ENCODE results near the gene DHPS.
"Not testable (repeated sequence)": the region's sequence is repeated elsewhere in the genome, so short reads cannot be mapped to it uniquely, and the experiment has no call there.

The DHPS gene

DNA sequence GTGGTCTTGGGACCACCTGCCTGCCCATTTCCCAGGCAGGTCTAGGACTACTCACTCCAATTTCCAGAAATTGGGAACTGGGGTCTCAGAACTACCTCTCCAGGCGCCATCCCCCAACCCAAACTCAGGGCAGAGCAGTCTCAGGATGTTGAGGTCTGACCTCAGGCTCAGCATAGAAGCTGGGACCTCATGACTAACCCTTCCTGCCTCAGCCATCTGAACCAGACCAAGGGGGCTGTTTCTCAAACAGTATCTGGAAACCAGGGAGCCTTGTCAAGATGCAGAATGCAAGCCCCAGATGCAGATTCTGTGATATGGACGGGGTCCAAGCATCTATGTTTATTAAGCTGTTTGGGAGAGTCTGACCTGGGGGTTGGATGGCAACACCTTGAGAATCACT, 13.4 kb upstream of the DHPS start:
- Histone ChIP-seq H3K4me1 (ENCODE audit: control insufficient read depth in 2 of 2, insufficient read depth in 2 of 2, low read length in 2 of 2) (peaks cover 10 to 13% of the 10 kb centered on the region in 2 donors), H3K9ac (ENCODE audit: low read depth in 1 of 2, low read length in 2 of 2) (no peak overlapping the region), H3K36me3 (ENCODE audit: control insufficient read depth in 2 of 2, insufficient read depth in 2 of 2, low read length in 2 of 2) (peaks cover 0 to 7% of the 10 kb centered on the region in 2 donors), H3K9me3 (ENCODE audit: control insufficient read depth in 2 of 2, low read length in 2 of 2) (no peaks in the 10 kb centered on the region), H3K27ac (ENCODE audit: low read depth in 2 of 2, low read length in 2 of 2) (no peak overlapping the region), H3K4me3 (ENCODE audit: low read length in 2 of 2) (peak overlapping the region in 1 of 2 donors; percentile 82), H3K27me3 (ENCODE audit: control insufficient read depth in 2 of 2, insufficient read depth in 2 of 2, low read length in 2 of 2) (no peaks in the 10 kb centered on the region)

DNA sequence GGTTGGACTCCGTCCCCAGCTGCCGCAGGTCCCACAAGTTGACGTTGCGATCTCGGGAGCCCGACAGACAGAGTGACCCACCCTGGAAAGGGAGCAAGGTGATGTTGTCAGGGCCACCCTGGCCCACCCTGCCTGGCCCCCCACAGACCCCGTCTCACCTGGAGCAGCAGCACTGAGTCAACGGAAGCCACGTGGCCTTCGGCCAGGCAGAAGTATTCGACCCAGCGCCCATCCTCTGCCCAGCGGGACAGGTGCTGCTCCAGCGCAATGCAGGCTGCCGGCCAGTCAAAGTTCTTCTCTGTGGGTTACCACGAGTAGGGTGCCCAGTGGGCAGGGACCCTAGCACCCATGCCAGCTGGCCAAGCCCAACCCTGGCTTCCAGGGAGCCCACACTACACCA, 13.0 kb upstream of the DHPS start:
- Histone ChIP-seq H3K9ac (ENCODE audit: low read depth in 1 of 2, low read length in 2 of 2) (no peak overlapping the region), H3K27me3 (ENCODE audit: control insufficient read depth in 2 of 2, insufficient read depth in 2 of 2, low read length in 2 of 2) (no peaks in the 10 kb centered on the region), H3K36me3 (ENCODE audit: control insufficient read depth in 2 of 2, insufficient read depth in 2 of 2, low read length in 2 of 2) (peaks cover 0 to 6% of the 10 kb centered on the region in 2 donors), H3K9me3 (ENCODE audit: control insufficient read depth in 2 of 2, low read length in 2 of 2) (no peaks in the 10 kb centered on the region), H3K4me1 (ENCODE audit: control insufficient read depth in 2 of 2, insufficient read depth in 2 of 2, low read length in 2 of 2) (peaks cover 10 to 13% of the 10 kb centered on the region in 2 donors), H3K4me3 (ENCODE audit: low read length in 2 of 2) (no peak overlapping the region), H3K27ac (ENCODE audit: low read depth in 2 of 2, low read length in 2 of 2) (no peak overlapping the region)

GRCh38 chr19:12692960-12693359, 11.3 kb upstream of the DHPS start:
- no peak overlapping the region for H3K27ac ChIP-seq (ENCODE audit: low read depth in 2 of 2, low read length in 2 of 2)
- H3K9me3 ChIP-seq (ENCODE audit: control insufficient read depth in 2 of 2, low read length in 2 of 2) = no peaks in the 10 kb centered on the region
- no peaks in the 10 kb centered on the region for H3K27me3 ChIP-seq (ENCODE audit: control insufficient read depth in 2 of 2, insufficient read depth in 2 of 2, low read length in 2 of 2)
- no peak overlapping the region for H3K9ac ChIP-seq (ENCODE audit: low read depth in 1 of 2, low read length in 2 of 2)
- peaks cover 10 to 13% of the 10 kb centered on the region in 2 donors for H3K4me1 ChIP-seq (ENCODE audit: control insufficient read depth in 2 of 2, insufficient read depth in 2 of 2, low read length in 2 of 2)
- peaks cover 0 to under 1% of the 10 kb centered on the region in 2 donors for H3K36me3 ChIP-seq (ENCODE audit: control insufficient read depth in 2 of 2, insufficient read depth in 2 of 2, low read length in 2 of 2)
- H3K4me3 ChIP-seq (ENCODE audit: low read length in 2 of 2) = no peak overlapping the region

DNA sequence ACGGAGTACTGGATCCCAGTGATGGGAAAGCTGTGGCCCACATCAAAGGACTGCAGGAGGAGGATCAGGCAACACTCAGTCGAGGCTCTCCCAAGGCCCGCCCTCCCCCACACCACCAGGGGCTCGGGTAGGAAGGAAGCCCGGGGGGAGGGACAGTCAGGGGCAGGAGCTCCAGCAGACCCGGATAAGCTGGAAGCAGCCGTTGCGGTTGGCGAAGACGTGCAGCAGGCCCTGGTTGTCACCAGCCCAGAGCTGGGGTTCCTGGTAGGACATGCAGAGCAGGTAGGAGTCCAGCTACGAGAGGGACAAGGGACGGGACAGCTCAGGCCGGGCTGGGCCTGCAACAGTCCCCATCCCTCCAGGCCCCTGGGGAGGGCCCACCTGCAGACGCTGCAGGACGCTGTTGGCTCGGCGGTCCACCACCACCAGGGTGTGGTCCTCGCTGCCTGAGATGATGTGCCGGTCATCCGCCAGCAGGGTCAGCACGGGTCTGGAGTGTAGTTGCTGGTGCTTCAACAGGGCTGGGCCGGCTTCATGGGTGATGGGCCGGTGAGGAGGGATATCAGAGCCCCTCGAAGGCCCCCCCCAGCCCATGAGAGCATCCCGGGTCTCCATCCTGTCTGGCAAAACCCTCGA, 8.0 kb upstream of the DHPS start:
- no peak overlapping the region for H3K27ac ChIP-seq (ENCODE audit: low read depth in 2 of 2, low read length in 2 of 2)
- no peaks in the 10 kb centered on the region for H3K27me3 ChIP-seq (ENCODE audit: control insufficient read depth in 2 of 2, insufficient read depth in 2 of 2, low read length in 2 of 2)
- H3K4me3 ChIP-seq (ENCODE audit: low read length in 2 of 2) = no peak overlapping the region
- H3K9ac ChIP-seq (ENCODE audit: low read depth in 1 of 2, low read length in 2 of 2) = no peak overlapping the region
- no peaks in the 10 kb centered on the region for H3K36me3 ChIP-seq (ENCODE audit: control insufficient read depth in 2 of 2, insufficient read depth in 2 of 2, low read length in 2 of 2)
- no peaks in the 10 kb centered on the region for H3K9me3 ChIP-seq (ENCODE audit: control insufficient read depth in 2 of 2, low read length in 2 of 2)
- no peaks in the 10 kb centered on the region for H3K4me1 ChIP-seq (ENCODE audit: control insufficient read depth in 2 of 2, insufficient read depth in 2 of 2, low read length in 2 of 2)

DNA sequence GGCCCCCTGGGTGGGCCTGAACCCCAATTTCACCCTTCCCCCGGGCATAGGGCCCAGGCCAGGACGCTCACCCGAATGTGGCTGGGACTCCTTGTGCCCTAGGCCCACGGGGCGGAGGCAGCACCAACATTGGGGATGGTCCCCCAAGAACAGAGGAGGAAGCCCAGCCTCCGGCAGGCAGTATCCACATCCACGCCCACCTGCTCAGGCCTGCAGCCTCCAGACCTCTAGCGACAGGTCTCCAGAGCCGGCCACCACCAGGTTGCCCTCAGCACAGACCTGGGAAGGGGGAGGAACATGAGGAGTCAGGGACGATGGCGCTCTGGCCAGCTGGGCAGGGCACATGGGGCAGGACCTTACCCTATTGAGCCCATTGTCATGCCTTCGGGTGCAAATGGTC, 7.3 kb upstream of the DHPS start:
- Histone ChIP-seq H3K9me3 (ENCODE audit: control insufficient read depth in 2 of 2, low read length in 2 of 2) (no peaks in the 10 kb centered on the region), H3K9ac (ENCODE audit: low read depth in 1 of 2, low read length in 2 of 2) (no peak overlapping the region), H3K27me3 (ENCODE audit: control insufficient read depth in 2 of 2, insufficient read depth in 2 of 2, low read length in 2 of 2) (no peaks in the 10 kb centered on the region), H3K27ac (ENCODE audit: low read depth in 2 of 2, low read length in 2 of 2) (no peak overlapping the region), H3K4me1 (ENCODE audit: control insufficient read depth in 2 of 2, insufficient read depth in 2 of 2, low read length in 2 of 2) (no peaks in the 10 kb centered on the region), H3K36me3 (ENCODE audit: control insufficient read depth in 2 of 2, insufficient read depth in 2 of 2, low read length in 2 of 2) (no peaks in the 10 kb centered on the region), H3K4me3 (ENCODE audit: low read length in 2 of 2) (no peak overlapping the region)

DNA sequence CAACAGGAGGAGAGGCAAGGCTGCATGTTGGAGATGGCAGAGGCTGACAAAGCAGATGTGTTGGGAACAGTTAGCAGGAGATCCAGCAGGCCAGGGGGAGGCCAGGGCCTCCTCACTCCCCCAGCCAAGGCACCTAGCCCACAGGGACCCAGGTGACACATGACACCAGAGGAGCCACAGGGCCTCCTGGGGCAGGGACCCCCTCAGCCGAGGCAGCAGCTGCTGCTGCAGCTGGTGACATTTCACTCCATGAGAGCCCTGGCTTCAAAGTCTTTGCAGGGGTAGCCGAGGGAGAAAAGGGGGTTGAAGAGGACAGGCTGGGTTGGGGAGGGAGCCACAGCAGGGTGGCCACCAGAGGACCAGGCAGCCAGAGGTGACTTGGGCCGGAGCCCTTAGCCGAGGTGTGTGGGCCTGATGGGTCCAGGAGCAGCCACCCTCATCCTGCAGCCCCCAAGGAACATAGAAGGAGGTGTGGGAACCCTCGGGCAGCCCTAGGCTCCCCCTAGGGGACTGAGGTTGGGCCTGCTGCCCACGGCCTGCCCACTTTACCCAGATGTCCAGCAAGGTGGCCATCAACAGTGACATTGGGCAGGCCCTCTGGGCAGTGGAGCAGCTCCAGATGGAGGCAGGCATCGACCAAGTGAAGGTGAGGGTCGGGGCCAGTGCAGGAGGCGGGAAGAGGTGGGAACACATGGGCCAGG, 6.0 kb upstream of the DHPS start, which contains the start of gene GNG14:
Gene GNG14, plus strand, starts transcription at position 503 of the 701 bp plus-strand sequence. Its CDS starts 51 bp downstream, at position 554.
- no peaks in the 10 kb centered on the region for H3K36me3 ChIP-seq (ENCODE audit: control insufficient read depth in 2 of 2, insufficient read depth in 2 of 2, low read length in 2 of 2)

DNA sequence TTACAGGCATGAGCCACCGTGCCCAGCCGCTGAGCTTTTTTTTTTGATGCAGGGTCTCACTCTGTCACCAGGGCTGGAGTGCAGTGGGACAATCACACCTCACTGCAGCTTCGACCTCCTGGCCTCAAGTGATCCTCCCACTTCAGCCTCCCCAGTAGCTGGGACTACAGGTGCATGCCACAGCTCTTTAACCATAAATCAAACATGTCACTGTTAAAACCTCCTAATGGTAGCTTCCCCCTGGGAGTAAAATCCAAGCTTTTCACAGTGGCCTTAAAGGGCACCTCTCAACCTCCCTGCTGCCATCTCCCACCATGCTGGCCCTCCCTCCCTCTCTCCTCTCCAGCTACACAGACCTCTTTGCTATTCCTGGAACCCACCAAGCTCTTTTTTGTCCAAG, 4.2 kb upstream of the DHPS start:
- Histone ChIP-seq H3K27ac (ENCODE audit: low read depth in 2 of 2, low read length in 2 of 2) (no peak overlapping the region), H3K4me1 (ENCODE audit: control insufficient read depth in 2 of 2, insufficient read depth in 2 of 2, low read length in 2 of 2) (peaks cover 0 to 2% of the 10 kb centered on the region in 2 donors), H3K9me3 (ENCODE audit: control insufficient read depth in 2 of 2, low read length in 2 of 2) (no peaks in the 10 kb centered on the region), H3K9ac (ENCODE audit: low read depth in 1 of 2, low read length in 2 of 2) (no peak overlapping the region), H3K27me3 (ENCODE audit: control insufficient read depth in 2 of 2, insufficient read depth in 2 of 2, low read length in 2 of 2) (no peaks in the 10 kb centered on the region), H3K36me3 (ENCODE audit: control insufficient read depth in 2 of 2, insufficient read depth in 2 of 2, low read length in 2 of 2) (no peaks in the 10 kb centered on the region), H3K4me3 (ENCODE audit: low read length in 2 of 2) (no peak overlapping the region)

More for the DNA sequence above, 6.0 kb upstream of the DHPS start, which contains the start of gene GNG14:
- no peak within 1 kb of the TSS for H3K4me3 ChIP-seq (ENCODE audit: low read length in 2 of 2)
- no peak within 1 kb of the TSS for H3K27ac ChIP-seq (ENCODE audit: low read depth in 2 of 2, low read length in 2 of 2)
- no peak within 1 kb of the TSS for H3K9ac ChIP-seq (ENCODE audit: low read depth in 1 of 2, low read length in 2 of 2)
- H3K4me1 ChIP-seq (ENCODE audit: control insufficient read depth in 2 of 2, insufficient read depth in 2 of 2, low read length in 2 of 2) = no peaks in the 10 kb centered on the region
- H3K9me3 ChIP-seq (ENCODE audit: control insufficient read depth in 2 of 2, low read length in 2 of 2) = no peaks in the 10 kb centered on the region
- H3K27me3 ChIP-seq (ENCODE audit: control insufficient read depth in 2 of 2, insufficient read depth in 2 of 2, low read length in 2 of 2) = no peaks in the 10 kb centered on the region

DNA sequence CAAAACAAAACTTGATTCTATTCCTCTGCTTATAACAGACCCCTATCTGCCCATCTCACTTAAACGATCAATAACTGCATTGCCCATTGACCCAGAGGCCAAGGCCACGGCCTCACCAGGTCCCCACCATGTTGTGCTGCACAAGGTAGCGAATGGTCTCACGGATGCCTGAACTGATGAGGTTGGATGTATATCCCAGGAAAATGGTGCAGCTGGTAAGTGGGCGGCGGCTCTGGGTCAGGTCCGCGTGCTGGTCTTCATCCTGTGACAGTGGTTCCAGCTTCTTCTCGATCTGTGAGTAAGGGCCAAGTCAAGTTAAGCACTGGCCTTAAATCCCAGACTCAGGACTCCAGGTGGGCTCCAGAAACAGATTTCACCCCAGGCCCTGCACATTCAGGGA, 1.6 kb downstream of the DHPS start:
- H3K4me3 ChIP-seq (ENCODE audit: low read length in 2 of 2) = no peak overlapping the region
- peaks cover 36 to 43% of the 10 kb centered on the region in 2 donors for H3K36me3 ChIP-seq (ENCODE audit: control insufficient read depth in 2 of 2, insufficient read depth in 2 of 2, low read length in 2 of 2)
- H3K9ac ChIP-seq (ENCODE audit: low read depth in 1 of 2, low read length in 2 of 2) = no peak overlapping the region

GRCh38 chr19:12678039-12678438, 3.6 kb downstream of the DHPS start:
- not testable (repeated sequence) for H3K4me1 ChIP-seq (ENCODE audit: control insufficient read depth in 2 of 2, insufficient read depth in 2 of 2, low read length in 2 of 2); H3K27me3 ChIP-seq (ENCODE audit: control insufficient read depth in 2 of 2, insufficient read depth in 2 of 2, low read length in 2 of 2); H3K9ac ChIP-seq (ENCODE audit: low read depth in 1 of 2, low read length in 2 of 2); H3K9me3 ChIP-seq (ENCODE audit: control insufficient read depth in 2 of 2, low read length in 2 of 2); H3K27ac ChIP-seq (ENCODE audit: low read depth in 2 of 2, low read length in 2 of 2); H3K4me3 ChIP-seq (ENCODE audit: low read length in 2 of 2)
- peaks cover 46 to 55% of the 10 kb centered on the region in 2 donors for H3K36me3 ChIP-seq (ENCODE audit: control insufficient read depth in 2 of 2, insufficient read depth in 2 of 2, low read length in 2 of 2)

More for the DNA sequence above, 1.6 kb downstream of the DHPS start:
- no peaks in the 10 kb centered on the region for H3K9me3 ChIP-seq (ENCODE audit: control insufficient read depth in 2 of 2, low read length in 2 of 2)
- peaks cover 2 to 4% of the 10 kb centered on the region in 2 donors for H3K4me1 ChIP-seq (ENCODE audit: control insufficient read depth in 2 of 2, insufficient read depth in 2 of 2, low read length in 2 of 2)
- H3K27me3 ChIP-seq (ENCODE audit: control insufficient read depth in 2 of 2, insufficient read depth in 2 of 2, low read length in 2 of 2) = no peaks in the 10 kb centered on the region
- H3K27ac ChIP-seq (ENCODE audit: low read depth in 2 of 2, low read length in 2 of 2) = no peak overlapping the region

- Histone ChIP-seq H3K4me1 (ENCODE audit: control insufficient read depth in 2 of 2, insufficient read depth in 2 of 2, low read length in 2 of 2) (peaks cover 2 to 4% of the 10 kb centered on the region in 2 donors), H3K36me3 (ENCODE audit: control insufficient read depth in 2 of 2, insufficient read depth in 2 of 2, low read length in 2 of 2) (peaks cover 53 to 60% of the 10 kb centered on the region in 2 donors), H3K27ac (ENCODE audit: low read depth in 2 of 2, low read length in 2 of 2) (no peak overlapping the region), H3K9ac (ENCODE audit: low read depth in 1 of 2, low read length in 2 of 2) (no peak overlapping the region), H3K9me3 (ENCODE audit: control insufficient read depth in 2 of 2, low read length in 2 of 2) (no peaks in the 10 kb centered on the region), H3K4me3 (ENCODE audit: low read length in 2 of 2) (no peak overlapping the region), H3K27me3 (ENCODE audit: control insufficient read depth in 2 of 2, insufficient read depth in 2 of 2, low read length in 2 of 2) (no peaks in the 10 kb centered on the region)
Observed at GRCh38 chr19:12676928-12677327, 4.8 kb downstream of the DHPS start.
